ENCODE results near the gene UBE2F.
A peak's percentile ranks its signal among the peaks of the same experiment; 100 is the strongest.
"Not testable (repeated sequence)": the region's sequence is repeated elsewhere in the genome, so short reads cannot be mapped to it uniquely, and the experiment has no call there.

The UBE2F gene

DNA sequence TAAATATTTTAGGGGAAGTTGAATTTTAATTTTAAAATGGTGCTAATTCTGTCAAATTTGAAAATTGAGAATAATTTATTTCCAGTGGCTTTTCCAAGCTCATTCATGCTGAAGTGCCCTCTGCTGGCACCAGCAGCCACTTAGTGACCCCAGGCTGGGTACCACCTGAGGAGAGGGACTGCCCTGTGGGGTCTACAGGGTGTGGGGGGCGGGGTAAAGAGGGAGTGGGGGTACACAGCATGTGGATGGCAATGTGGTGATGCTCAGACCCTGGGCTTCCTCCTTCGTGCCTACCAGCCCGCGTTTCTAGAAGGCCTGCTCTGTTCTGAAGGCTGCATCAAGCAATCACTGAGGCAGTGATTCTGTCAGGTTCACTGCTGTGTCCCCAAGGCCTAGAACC, 48.9 kb downstream of the UBE2F start:
- DNase-seq (ENCODE audit: low spot score) (no peak), FAIRE-seq (no peak)

DNA sequence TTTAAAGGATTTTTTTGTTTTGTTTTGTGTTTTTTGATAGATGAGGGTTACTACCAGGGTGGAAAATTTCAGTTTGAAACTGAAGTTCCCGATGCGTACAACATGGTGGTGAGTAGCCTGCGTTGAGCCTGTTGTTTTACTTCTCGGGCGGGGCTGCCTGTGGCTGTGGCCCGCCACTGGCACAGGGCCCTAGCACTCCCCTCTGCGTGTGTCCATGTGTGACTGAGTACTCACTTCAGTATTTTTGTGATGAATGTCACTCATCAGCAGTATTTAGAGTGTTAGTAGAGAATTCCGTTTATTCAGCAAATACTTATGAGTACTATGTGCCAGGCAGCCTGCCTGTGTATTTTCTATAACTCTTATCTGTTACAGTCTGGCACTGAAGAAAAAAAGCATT, 49.7 kb downstream of the UBE2F start:
- no peak for FAIRE-seq

DNA sequence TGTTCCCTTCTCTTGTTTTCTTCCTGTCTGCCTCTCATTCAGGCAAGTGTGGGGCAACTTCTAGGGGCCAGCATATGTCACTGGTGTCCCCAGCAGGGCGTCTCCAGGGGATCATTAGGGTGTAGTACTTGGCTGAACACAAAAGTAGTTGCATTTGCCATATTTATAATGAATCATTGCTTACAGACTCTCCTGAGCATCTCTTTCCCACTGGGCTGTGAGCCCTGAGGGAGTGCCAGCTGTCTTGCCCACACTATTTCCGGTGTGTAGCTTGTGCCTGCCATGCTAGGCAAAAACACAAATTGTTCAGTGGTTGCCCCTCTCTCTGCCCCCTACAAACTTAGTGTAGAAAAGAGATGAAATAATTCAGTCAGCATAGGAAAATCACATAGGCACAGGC, 53.1 kb downstream of the UBE2F start:
- DNase-seq (ENCODE audit: low spot score) = no peak
- no peak for FAIRE-seq

More for the DNA sequence above, 49.7 kb downstream of the UBE2F start:
- no peak for DNase-seq (ENCODE audit: low spot score)

DNA sequence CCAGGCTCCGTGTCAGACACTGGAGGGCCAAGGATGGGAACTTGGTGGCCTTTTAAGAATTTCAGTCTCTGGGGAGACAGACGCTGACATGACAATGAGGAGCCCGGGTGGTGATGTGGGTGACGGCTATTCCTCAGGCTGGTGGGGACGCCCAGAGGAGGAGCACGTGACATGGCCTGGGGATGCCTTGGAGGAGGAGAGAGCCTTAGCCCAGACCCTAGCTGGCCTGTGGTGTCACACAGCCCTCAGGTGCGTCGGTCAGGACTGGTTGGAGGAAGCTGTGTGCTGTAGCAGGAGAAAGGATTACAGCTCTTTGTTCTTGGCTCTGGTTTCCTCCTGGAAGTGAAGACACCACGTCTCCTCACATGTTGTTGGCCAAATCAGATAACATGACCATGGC, 54.0 kb downstream of the UBE2F start:
- DNase-seq (ENCODE audit: low spot score) = no peak
- FAIRE-seq = no peak

DNA sequence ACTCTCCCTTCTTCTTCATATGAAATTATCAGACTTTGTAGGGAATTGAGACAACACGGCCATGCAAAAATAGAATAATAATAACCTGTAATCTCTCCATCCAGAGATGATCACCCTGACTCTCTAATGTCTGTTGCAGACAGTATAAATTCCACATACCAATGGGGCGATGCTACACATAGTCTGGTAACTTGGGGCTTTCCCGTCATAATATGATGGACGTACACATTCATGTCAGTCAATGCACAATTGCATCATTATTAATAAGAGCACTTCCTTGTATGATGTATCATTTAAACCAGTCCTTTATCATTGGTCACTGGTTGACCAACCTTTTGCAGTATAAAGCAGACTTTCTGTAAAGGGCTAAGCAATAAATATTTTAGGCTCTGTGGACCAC, 54.5 kb downstream of the UBE2F start:
- no peak for FAIRE-seq

DNA sequence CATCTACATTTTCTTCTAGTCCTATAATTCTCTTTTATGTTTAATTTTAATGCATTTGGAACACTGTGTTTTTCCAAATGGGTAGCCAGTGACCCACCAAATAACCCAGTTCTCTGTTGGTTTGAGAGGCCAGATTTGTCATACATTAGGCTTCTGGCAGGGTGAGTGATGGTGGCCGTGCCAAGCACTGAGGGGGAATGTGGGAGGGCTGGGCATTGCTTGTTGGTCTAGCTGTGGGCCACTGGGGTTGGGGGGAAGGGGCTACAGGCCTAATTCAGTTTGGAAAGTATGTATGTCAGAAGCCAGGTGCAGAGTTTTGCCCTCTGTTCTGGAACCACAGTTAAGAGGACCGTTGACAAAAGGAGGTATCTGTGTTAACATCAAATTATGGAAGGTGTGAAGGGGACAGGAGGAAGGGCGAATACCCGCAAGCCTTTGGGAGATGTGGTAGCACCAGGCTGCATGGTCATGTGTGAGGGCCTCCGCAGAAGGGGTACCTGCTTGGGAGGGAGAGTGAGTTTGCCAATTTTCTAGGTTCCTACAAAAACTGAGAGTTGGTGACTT, 55.9 kb downstream of the UBE2F start:
- DNase-seq (ENCODE audit: low spot score) (no peak), FAIRE-seq (no peak)

More for the DNA sequence above, 54.5 kb downstream of the UBE2F start:
- DNase-seq (ENCODE audit: low spot score) = no peak

DNA sequence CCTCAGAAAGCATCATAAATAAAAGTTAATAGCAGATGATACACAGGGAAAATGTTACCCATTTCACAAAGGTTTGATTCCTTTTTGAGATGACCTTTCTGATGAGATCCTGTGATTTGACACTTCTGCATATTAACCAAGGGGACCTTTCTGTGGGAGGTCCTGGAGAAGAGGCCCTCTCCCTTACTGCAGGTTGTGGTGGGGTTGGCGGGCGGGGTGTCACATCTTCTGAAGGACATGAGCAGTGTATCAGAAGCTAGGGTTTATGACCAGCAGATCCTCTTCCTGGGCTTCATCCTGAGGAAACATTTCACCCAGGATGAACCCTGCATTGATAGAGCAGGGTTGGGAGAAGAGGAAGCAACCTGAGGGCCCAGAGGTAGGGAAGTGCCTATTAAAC, 56.8 kb downstream of the UBE2F start:
- FAIRE-seq (no peak), DNase-seq (ENCODE audit: low spot score) (no peak)

DNA sequence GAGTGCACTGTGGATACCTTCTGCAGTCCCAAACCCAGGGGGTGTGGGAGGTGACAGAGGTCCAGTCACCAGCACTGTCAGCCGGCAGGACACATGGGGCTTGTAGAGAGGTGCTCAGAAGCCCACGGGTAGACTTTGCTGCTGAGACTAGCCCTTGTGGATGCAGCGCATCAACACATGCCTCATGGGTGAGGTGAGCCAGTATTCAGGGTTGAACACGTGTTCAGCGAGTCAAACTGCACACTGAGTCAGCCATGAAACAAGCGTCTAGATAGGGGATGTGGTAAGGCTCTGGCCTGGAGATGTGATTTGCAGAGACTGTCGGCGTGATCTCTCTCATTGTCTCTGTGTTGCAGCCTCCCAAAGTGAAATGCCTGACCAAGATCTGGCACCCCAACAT, 58.2 kb downstream of the UBE2F start:
- DNase-seq (ENCODE audit: low spot score) = peak; percentile 19
- FAIRE-seq = peak; percentile 59

DNA sequence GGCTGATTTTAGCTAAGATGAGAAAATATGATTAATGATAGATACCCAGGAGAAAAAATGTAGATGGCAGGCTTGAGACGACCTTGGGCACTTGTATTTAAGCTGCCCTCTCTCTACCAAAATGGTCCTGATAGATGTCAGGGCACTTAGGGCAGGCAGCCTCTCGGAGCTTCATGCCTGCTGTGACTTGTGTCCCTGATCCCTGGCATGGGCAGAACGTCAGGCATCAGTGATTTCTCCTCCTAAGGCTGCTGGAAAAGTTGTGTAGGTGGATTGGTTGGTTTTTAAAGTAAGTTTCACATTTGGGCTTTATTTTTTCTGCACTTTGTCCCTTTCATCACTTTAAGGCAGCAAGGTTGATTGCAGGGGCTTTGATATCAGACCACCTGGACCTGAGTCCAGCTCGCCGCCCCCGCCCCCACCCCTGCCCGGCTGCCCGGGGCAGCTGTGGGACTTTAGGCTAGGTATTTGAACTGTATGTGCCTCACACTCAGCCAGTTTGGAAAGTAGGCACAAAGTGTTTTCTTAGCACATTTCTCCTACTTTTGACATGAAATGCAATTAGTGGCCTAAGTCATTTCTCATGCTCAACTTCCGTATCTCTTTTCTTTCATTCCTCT, 59.0 kb downstream of the UBE2F start:
- DNase-seq (ENCODE audit: low spot score) = no peak
- no peak for FAIRE-seq

DNA sequence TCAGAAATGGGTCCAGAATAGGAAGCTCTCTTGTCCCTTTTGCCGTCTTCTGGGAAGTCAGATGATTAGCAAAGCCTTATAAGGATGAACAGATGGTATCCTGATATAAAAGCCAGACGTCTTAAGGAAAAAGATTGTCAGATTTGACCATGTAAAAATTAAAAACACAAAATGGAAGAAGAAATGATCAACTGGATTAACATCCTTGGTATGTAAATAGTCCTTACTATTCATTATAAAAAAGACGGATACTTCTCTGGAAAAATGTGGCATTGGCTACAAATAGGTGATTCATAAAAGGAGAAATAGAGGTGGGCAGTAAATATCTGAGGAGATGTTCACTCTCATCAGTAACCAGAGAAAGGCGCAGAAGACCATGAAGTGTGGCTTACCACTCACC, 60.2 kb downstream of the UBE2F start:
- DNase-seq (ENCODE audit: low spot score) (no peak), FAIRE-seq (no peak)

DNA sequence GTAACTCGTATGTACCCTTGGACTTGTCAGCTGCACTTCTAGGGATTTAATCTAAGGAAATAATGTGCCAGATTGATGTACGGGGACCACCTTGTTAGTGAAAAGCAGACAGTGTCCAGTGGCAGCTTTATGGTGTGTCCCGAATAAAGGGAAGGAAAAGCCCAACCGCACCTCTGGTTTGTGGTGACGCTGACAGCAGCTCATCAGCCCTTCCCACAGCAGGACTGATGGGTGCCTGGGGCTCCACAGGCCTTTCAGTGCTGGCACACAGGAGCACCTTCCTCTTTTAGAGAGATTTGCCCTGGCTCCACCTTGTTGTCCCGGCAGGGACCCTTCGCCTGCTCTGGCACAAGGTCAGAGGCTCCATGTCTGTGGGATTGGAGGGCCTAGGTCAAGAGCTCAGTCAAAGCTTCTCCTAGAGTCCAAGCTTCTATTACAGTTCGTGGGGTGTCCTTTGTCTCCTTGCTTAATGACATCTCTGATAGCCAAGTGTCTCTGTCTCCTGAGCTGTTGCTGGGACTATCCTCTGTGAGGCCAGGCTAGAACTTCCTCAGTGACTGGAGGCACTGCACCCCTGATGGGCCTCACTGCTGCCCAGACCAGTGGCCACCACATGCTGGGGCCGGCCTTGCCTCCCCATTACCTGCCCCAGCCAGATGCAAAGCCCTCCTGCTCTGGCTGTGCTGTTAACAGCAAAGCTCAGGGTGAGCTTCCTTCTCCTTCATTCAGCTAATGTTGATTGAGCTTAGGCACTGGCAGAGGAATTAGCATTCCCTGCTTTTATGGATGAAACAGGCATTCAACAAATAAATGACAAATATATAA, 61.0 kb downstream of the UBE2F start:
- DNase-seq (ENCODE audit: low spot score) (no peak), FAIRE-seq (no peak)

DNA sequence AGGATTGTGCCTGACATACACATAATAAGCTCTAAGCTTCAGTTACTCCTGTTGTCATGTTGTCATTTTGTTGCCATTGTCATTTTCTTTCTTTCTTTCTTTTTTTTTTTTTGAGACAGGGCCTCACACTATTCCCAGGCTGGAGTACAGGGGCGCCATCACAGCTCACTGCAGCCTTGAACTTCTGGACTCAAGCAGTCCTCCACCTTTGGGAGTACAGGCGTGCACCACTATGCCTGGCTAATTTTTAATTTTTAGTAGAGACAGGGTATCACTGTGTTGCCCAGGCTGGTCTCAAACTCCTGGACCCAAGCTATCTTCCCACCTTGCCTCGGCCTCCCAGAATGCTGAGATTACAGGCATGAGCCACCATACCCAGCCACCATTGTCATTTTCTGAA, 63.0 kb downstream of the UBE2F start:
- DNase-seq (ENCODE audit: low spot score) (no peak), FAIRE-seq (no peak)

DNA sequence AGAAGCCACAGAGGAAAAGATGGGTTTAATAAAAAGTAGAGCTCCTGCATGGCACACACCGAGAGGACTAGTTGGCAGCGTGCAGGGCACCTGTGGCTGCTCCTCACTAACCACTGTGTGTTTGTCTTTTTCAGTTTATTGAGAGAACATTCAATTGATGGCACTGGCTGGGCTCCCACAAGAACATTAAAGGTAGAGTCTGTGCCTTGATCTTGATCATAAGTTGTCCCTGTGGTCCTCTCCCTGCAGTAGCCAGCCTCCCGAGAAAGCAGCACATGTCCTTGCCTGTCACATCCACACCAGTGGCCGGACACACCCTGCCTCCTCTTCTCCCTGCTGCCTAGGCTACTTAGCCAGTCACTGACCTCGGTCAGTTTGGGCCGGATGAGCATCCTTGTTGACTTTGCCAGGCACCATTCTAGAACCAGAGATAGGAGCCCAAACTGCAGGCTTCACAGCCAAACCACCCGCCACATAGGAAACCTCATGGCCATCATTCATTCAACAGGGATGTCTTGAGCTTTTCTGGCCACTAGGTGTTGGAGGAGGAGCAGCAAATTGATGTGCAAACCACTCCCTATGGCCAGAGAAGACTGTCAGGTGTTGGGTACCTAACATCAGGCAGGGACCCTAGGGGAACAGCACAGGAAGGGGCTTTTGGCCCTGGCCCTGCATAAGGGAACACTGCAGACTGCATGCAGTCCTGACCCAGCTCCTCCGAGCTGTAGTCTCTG, 63.8 kb downstream of the UBE2F start:
- DNase-seq (ENCODE audit: low spot score) = no peak
- no peak for FAIRE-seq

DNA sequence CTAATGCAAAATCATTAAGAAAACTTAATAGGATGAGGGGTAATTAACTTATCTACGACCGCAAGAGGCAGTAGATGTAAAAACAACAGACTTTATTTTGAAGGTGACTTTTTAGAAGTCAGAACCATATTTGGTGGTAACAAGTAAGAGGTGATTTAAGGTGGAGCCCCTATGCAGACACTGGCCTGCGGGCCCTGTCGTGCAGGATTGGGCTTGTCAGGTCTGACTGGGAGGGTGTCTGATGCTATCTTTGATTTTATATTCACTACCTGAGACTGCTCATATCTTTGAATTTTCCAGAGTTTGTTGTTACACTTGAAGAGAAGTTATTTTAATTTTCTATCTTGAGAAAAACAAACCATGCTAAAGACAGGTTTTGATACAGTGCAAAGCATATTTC, 64.9 kb downstream of the UBE2F start:
- DNase-seq (ENCODE audit: low spot score) (no peak), FAIRE-seq (no peak)

DNA sequence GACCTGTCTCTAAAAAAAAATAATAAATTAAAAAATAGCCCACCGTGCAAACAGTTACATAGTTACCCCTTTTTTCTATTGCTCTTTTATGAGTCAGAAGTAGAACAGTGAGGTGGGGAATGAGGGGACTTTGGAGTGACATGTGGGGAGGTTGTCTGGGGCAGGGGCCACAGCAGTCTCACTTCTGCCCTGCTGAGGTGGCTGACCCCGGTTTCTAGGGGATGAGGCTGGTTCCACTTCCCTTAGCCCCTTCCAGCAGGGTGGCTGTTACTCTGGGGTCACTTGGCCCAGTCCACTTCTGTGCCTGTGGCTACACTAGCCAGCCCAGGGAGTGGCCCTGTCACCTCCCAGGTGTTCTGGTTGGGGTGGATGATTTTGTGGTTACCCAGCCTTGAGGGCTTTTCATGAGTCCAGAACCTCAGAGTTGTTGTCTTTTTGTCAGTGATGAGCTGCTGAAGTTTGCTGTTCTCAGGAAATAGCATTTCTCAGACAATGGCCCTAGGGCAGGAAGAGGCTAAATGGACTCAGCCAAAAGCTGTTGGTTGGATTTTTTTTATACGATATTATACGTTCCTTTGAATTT, 66.0 kb downstream of the UBE2F start:
- FAIRE-seq (no peak), DNase-seq (ENCODE audit: low spot score) (no peak)

DNA sequence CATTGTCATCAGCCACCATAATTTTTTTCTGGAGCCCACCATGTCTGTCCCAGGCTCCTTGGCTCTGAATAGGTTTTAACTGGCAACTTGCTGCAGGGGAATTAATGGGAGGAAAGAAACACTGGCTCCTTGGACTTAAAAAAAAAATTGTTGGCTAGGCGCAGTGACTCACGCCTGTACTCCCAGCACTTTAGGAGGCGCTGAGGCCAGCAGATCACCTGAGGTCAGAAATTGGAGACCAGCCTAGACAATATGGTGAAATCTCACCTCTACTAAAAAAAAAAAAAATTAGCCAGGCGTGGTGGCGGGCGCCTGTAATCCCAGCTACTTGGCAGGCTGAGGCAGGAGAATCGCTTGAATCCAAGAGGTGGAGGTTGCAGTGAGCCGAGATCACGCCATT, 67.2 kb downstream of the UBE2F start:
- not testable (repeated sequence) for DNase-seq (ENCODE audit: low spot score); FAIRE-seq

DNA sequence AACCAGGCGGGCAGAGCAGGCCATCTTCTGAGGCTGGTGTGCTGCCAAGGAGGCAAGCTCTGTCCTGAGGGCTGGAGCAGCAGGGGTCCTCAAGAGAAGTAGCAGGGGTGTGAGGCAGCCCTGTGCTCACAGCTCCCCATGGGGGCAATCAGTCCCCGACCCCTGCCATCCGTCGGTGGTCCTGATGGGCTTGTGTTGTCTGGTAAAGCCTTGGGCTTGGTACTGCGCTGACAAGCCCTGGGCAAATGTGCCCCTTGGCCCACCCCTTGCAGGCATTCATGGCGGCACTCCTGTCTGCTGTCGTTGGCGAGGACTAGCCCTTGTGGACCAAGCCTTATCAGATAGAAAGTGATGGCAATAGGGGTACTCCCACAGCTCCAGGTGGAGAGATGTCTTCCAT, 71.4 kb downstream of the UBE2F start:
- DNase-seq (ENCODE audit: low spot score) = no peak
- no peak for FAIRE-seq

DNA sequence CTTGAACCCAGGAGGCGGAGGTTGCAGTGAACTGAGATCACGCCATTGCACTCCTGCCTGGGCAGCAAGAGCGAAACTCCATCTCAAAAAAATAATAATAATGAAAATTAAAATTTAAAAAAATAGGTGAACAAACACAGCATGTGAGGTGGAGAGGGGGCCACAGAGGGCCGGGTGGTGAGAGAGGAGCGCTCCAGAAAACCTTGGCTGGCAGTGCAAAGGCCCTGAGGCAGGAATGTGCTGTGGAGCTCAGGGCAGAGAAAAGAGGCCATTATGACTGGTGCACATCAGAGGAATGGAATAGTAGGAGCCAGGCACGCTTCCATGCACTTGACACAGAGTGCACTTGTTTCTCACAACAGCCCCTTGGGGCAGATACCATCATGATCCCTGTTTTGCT, 72.3 kb downstream of the UBE2F start:
- DNase-seq (ENCODE audit: low spot score) = no peak
- FAIRE-seq = no peak

DNA sequence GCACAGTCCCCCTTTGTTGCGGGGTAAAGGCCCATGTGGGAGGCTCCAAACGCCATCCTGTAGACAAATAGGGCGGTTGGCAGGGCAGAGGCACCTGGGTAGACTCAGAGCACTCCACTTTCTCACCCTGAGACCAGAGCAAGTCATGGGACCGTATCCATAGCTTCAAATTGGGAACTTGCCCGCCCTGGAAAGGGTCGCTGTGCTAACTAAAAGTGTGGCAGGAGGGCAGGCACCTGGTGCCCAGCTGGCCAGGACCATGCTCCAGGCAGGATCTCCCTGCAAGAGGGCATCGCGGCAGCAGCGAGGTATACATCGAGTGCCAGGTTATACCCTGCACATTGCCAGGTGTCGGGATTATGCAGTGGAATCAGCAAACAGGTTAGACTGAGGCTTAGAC, 73.2 kb downstream of the UBE2F start:
- FAIRE-seq (no peak), DNase-seq (ENCODE audit: low spot score) (no peak)

DNA sequence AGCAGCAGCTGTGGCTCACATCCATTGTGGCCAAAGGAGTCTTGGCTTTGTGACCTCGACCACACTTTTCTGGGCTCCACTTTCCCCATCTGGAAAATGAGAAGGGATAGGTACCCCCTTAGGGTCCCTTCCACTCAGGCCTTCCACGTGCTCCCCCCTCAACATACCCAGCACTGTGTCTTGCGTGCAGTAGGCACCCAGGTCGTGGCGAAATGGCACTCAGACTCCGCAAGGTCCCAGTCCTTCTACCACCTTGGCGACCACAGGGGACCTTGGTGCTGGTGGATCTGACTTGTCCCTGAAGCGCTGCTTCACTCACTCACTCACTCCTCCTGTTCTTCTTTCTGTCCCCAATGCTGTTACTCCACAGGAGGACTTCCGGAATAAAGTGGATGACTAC, 74.1 kb downstream of the UBE2F start:
- FAIRE-seq (no peak), DNase-seq (ENCODE audit: low spot score) (no peak)

DNA sequence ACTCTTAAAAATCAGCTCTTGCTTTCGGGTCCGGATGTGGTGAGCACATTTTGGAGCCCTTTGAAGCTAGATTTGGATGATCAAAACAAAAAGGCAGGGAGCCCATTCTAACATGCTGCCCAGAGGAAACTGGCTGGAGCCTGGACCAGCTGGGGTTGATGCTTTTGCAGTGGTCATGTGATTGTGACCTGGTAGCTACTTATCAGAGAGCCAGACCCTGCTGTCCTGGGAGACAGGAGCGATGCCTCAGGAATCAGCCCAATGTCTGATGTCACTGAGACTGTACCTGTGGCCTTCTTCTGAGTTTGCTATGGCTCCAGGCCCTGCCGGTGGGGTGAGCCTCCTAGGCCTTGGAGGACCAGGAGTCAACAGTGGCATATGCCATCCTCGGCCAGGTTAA, 75.3 kb downstream of the UBE2F start:
- DNase-seq (ENCODE audit: low spot score) = no peak
- FAIRE-seq = no peak
